HepG2 (cell line): ENCODE results near the gene TMEM151A. TPM values are rescaled to one million over a fixed set of nuclear protein-coding genes. Genes with fewer than 3 reads are reported as not detected.

ENCODE experiments used
- ATM ChIP-seq: fragments of 450-650 bp; IDR thresholded peaks from 2 replicates; pipeline ENCODE4 v1.7.1; 2017; ENCODE audit warnings: mild to moderate bottlenecking, borderline replicate concordance
- CSRNP1 ChIP-seq: sonication (generic); formaldehyde crosslinking; IDR thresholded peaks from 2 replicates; pipeline ENCODE4 v1.8.1; 2023; ENCODE audit warnings: mild to moderate bottlenecking, missing genetic modification reagents
- DMAP1 ChIP-seq: IDR thresholded peaks from 2 replicates; pipeline ENCODE4 v1.6.1; 2016
- KLF13 ChIP-seq: sonication (generic); formaldehyde crosslinking; IDR thresholded peaks from 2 replicates; pipeline ENCODE4 v1.4.0; 2020; ENCODE audit warnings: mild to moderate bottlenecking, missing genetic modification reagents
- PCBP1 ChIP-seq: fragments of 200-400 bp; formaldehyde crosslinking; IDR thresholded peaks from 2 replicates; pipeline ENCODE4 v1.6.1; 2017; ENCODE audit warnings: mild to moderate bottlenecking, low read depth, low read length, borderline replicate concordance
- PRMT3 ChIP-seq: sonication (generic); formaldehyde crosslinking; IDR thresholded peaks from 2 replicates; pipeline ENCODE4 v1.8.1; 2022; ENCODE audit warnings: low read depth, mild to moderate bottlenecking, moderate library complexity, missing genetic modification reagents, borderline replicate concordance
- RAD51 ChIP-seq: fragments of 450-650 bp; IDR thresholded peaks from 2 replicates; pipeline ENCODE4 v1.6.1; 2016; ENCODE audit warnings: borderline replicate concordance
- RBAK ChIP-seq: sonication (generic); formaldehyde crosslinking; IDR thresholded peaks from 2 replicates; pipeline ENCODE4 v1.5.1; 2020; ENCODE audit warnings: mild to moderate bottlenecking, missing genetic modification reagents
- RERE ChIP-seq: IDR thresholded peaks from 2 replicates; pipeline ENCODE4 v1.6.1; 2016; ENCODE audit warnings: low read depth, missing genetic modification reagents, missing compliant biosample characterization
- SKI ChIP-seq: fragments of 450-650 bp; IDR thresholded peaks from one replicate; pipeline ENCODE4 v1.6.1; 2018; ENCODE audit warnings: mild to moderate bottlenecking; ENCODE audit not compliant: partially characterized antibody
- ZFP62 ChIP-seq: sonication (generic); formaldehyde crosslinking; IDR thresholded peaks from 2 replicates; pipeline ENCODE4 v1.4.0; 2020; ENCODE audit warnings: missing genetic modification reagents
- ZNF382 ChIP-seq: sonication (generic); formaldehyde crosslinking; IDR thresholded peaks from 2 replicates; pipeline ENCODE4 v1.5.0; 2020; ENCODE audit warnings: missing genetic modification reagents, mild to moderate bottlenecking, borderline replicate concordance
- ZNF746 ChIP-seq: sonication (generic); formaldehyde crosslinking; IDR thresholded peaks from 2 replicates; pipeline ENCODE4 v1.8.0; 2022; ENCODE audit warnings: mild to moderate bottlenecking, missing genetic modification reagents
- polyA plus RNA-seq, 8 experiments: library from polyadenylated mRNA; depleted of rRNA in 3 of 8; stranded (reverse) in 7 of 8; unstranded in 1 of 8; fragments of >200 nt; fragmentation: Illumina TruSeq in 4 of 8; extraction: Trizol in 4 of 8; gene quantifications; 2 replicates each; pipeline versions ENCODE4 v1.2.1 to v1.2.3, GENCODE V29; 2011 to 2016; ENCODE audit warnings: low read depth in 4 of 8, missing spikeins in 1 of 8, mixed read lengths in 1 of 8; ENCODE audit not compliant: insufficient read depth in 1 of 8
- total RNA-seq, 5 experiments: library from RNA; depleted of rRNA; stranded (reverse); fragments of >200 nt; fragmentation: Illumina TruSeq; extraction: Trizol; gene quantifications; 2 replicates each; pipeline ENCODE4 v1.2.3, GENCODE V29; 2016; ENCODE audit warnings: low read depth in 1 of 5
- TF ChIP-seq, protein P1 (sequence below): sonication (generic); formaldehyde crosslinking; IDR thresholded peaks from 2 replicates; pipeline ENCODE4 v1.5.0; 2020; ENCODE audit warnings: missing genetic modification reagents
- TF ChIP-seq, protein P2 (sequence below): sonication (generic); formaldehyde crosslinking; IDR thresholded peaks from 2 replicates; pipeline ENCODE4 v1.4.0; 2020; ENCODE audit warnings: missing genetic modification reagents

The TMEM151A gene
- total and polyA plus RNA-seq, 2 of the 13 experiments (the other 11 are each of a cell fraction or from before 2014, with no cell fraction given) = 0.18 to 0.33 TPM

DNA sequence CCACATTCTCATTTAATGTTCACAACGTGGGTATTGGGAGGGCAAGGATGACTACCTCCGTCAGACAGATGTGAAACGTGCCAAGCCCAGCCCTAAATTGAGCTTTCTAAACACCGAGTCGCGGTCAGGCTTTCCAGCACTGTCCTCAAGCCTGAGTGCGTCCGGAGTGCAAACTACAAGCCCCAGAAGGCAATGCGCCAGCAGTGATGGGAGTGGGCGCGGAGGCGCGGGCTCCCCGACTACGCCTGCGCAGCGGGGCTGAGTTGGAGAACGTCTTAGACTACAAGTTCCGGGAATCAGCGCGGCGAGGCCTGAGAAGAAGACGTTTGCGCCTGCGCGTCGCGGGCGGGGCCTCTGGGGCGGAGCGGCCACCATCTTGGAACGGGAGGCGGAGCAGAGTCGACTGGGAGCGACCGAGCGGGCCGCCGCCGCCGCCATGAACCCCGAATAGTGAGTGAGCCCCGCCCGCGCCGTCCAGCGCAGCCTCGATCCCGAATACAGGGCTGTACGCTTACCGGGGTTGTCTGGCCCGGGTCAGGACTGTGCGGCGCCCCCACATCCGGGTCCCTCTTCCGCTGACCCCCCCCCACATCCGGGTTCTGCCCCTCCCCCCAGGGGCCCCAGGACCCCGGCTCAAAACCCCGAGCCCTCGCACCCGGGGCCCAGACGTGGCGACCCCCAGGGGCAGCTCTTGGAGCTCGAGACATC lies 23.3 kb upstream of the TMEM151A start, which contains the start of gene RAB1B (continued):
- no peak for TF ChIP-seq RERE
- no peak for TF ChIP-seq SKI
- no peak for TF ChIP-seq PRMT3 (CRISPR knock-in tag)
- TF ChIP-seq ZNF382 = no peak
- no peak for TF ChIP-seq KLF13
- no peak; the same call in 1 of the 2 replicates for TF ChIP-seq CSRNP1
- TF ChIP-seq ATM = no peak
- TF ChIP-seq RBAK (CRISPR knock-in tag) = no peak
- peak; percentile 39; the same call in 1 of the 2 replicates for TF ChIP-seq DMAP1
- TF ChIP-seq ZFP62 = no peak
- no peak for TF ChIP-seq ZNF746
- TF ChIP-seq PCBP1 = no peak
- no peak for TF ChIP-seq RAD51
- TF ChIP-seq, protein P1, sequence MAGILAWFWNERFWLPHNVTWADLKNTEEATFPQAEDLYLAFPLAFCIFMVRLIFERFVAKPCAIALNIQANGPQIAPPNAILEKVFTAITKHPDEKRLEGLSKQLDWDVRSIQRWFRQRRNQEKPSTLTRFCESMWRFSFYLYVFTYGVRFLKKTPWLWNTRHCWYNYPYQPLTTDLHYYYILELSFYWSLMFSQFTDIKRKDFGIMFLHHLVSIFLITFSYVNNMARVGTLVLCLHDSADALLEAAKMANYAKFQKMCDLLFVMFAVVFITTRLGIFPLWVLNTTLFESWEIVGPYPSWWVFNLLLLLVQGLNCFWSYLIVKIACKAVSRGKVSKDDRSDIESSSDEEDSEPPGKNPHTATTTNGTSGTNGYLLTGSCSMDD (CRISPR knock-in tag) = no peak
- TF ChIP-seq, protein P2, sequence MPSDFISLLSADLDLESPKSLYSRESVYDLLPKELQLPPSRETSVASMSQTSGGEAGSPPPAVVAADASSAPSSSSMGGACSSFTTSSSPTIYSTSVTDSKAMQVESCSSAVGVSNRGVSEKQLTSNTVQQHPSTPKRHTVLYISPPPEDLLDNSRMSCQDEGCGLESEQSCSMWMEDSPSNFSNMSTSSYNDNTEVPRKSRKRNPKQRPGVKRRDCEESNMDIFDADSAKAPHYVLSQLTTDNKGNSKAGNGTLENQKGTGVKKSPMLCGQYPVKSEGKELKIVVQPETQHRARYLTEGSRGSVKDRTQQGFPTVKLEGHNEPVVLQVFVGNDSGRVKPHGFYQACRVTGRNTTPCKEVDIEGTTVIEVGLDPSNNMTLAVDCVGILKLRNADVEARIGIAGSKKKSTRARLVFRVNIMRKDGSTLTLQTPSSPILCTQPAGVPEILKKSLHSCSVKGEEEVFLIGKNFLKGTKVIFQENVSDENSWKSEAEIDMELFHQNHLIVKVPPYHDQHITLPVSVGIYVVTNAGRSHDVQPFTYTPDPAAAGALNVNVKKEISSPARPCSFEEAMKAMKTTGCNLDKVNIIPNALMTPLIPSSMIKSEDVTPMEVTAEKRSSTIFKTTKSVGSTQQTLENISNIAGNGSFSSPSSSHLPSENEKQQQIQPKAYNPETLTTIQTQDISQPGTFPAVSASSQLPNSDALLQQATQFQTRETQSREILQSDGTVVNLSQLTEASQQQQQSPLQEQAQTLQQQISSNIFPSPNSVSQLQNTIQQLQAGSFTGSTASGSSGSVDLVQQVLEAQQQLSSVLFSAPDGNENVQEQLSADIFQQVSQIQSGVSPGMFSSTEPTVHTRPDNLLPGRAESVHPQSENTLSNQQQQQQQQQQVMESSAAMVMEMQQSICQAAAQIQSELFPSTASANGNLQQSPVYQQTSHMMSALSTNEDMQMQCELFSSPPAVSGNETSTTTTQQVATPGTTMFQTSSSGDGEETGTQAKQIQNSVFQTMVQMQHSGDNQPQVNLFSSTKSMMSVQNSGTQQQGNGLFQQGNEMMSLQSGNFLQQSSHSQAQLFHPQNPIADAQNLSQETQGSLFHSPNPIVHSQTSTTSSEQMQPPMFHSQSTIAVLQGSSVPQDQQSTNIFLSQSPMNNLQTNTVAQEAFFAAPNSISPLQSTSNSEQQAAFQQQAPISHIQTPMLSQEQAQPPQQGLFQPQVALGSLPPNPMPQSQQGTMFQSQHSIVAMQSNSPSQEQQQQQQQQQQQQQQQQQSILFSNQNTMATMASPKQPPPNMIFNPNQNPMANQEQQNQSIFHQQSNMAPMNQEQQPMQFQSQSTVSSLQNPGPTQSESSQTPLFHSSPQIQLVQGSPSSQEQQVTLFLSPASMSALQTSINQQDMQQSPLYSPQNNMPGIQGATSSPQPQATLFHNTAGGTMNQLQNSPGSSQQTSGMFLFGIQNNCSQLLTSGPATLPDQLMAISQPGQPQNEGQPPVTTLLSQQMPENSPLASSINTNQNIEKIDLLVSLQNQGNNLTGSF (CRISPR knock-in tag) = no peak
